Stomach smooth muscle (tissue), 2 donors: ENCODE measurements around the gene TOMM6.

Experiments used
- H3K27ac ChIP-seq: one replicate; pipeline ENCODE4 v1.7.0; 2013; ENCODE audit warnings: mild to moderate bottlenecking, low read length, inconsistent platforms
- H3K27me3 ChIP-seq, 2 donors: one replicate each; pipeline ENCODE4 v1.7.0; 2013; ENCODE audit warnings: low read length in 2 of 2; ENCODE audit not compliant: insufficient read depth in 2 of 2, control insufficient read depth in 1 of 2
- H3K36me3 ChIP-seq, 2 donors: one replicate each; pipeline ENCODE4 v1.7.0; 2013; ENCODE audit warnings: low read length in 2 of 2; ENCODE audit not compliant: control insufficient read depth in 2 of 2, insufficient read depth in 2 of 2
- H3K4me1 ChIP-seq: one replicate; pipeline ENCODE4 v1.7.0; 2013; ENCODE audit warnings: low read length; ENCODE audit not compliant: control insufficient read depth, insufficient read depth
- H3K4me3 ChIP-seq, 2 donors: one replicate each; pipeline ENCODE4 v1.7.0; 2013; ENCODE audit warnings: low read length in 2 of 2
- H3K9ac ChIP-seq, 2 donors: one replicate each; pipeline ENCODE4 v1.7.0; 2013; ENCODE audit warnings: low read length in 2 of 2, mild to moderate bottlenecking in 1 of 2
- H3K9me3 ChIP-seq, 2 donors: one replicate each; pipeline ENCODE4 v1.7.0; 2013; ENCODE audit warnings: low read length in 2 of 2; ENCODE audit not compliant: control insufficient read depth in 2 of 2
- donor health status: healthy.
- donor health status: Pancreatic carcinoma.

The TOMM6 gene

DNA sequence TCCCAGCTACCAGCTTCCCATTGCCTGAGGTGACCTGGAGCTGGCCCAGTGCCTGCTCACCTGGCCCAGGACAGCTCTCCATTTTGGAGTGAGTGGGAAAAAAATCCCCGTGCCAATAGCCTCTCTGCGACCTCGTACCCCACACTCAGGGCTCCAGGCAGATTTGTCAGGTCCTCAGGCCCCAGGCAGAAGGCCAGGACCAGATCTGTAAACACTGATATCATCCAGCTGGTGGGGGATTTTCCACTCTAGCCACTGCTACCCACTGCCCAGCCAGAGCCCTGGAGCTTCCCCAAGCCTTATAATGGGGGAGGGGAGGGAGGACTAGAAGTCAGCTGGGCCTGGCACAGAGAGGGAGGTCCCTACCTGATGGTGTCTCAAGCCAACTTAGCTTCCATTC is 39.0 kb upstream of the TOMM6 start:
- H3K9ac ChIP-seq, result no peak overlapping the region
- no peaks in the 10 kb centered on the region for H3K27me3 ChIP-seq
- no peaks in the 10 kb centered on the region for H3K36me3 ChIP-seq
- no peaks in the 10 kb centered on the region for H3K9me3 ChIP-seq
- H3K4me3 ChIP-seq, result no peak overlapping the region
- no peak overlapping the region for H3K27ac ChIP-seq
- H3K4me1 ChIP-seq, result no peaks in the 10 kb centered on the region

DNA sequence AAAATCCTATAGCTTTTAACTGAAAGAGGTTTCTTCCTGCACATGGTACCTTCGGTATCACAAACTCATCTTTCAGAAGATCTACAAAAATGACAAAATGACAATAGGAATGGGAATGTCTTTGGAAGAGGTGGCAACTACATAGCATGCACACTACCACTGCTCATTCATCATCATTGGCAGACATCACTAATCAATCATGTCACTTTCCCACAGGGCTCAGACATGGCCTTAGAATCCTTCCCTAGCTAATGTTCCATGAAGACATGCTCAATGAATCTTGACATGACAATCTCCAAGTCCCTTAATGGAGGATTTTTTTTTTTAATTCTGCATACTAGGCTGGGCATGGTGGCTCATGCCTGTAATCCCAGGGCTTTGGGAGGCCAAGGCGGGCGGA is 37.1 kb upstream of the TOMM6 start:
- H3K36me3 ChIP-seq, result no peaks in the 10 kb centered on the region
- H3K27me3 ChIP-seq, result no peaks in the 10 kb centered on the region
- H3K4me3 ChIP-seq, result no peak overlapping the region
- no peaks in the 10 kb centered on the region for H3K9me3 ChIP-seq
- H3K4me1 ChIP-seq, result no peaks in the 10 kb centered on the region
- no peak overlapping the region for H3K9ac ChIP-seq
- H3K27ac ChIP-seq, result no peak overlapping the region

DNA sequence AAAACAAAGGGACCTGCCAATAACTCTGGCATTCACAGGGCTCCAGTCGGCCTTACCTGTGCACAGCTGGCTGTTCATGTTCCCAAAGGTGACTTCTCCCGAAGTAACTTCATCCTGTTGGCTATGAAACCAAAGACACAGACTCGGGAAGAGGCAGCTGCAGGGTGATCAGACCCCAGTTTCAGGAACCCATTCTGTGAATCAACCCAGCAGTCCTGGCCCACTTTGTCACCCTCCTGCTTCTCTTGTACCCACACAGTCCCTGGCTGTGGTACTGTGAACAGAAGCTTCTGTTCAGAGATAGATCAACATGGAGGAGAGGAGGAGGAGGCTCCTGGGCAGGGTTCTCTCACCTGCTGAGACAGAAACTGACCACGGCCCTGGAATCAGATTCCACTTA is 31.6 kb upstream of the TOMM6 start:
- no peak overlapping the region for H3K27ac ChIP-seq
- H3K4me1 ChIP-seq, result no peaks in the 10 kb centered on the region
- H3K36me3 ChIP-seq, result no peaks in the 10 kb centered on the region
- no peaks in the 10 kb centered on the region for H3K9me3 ChIP-seq
- H3K27me3 ChIP-seq, result no peaks in the 10 kb centered on the region
- H3K4me3 ChIP-seq, result no peak overlapping the region
- no peak overlapping the region for H3K9ac ChIP-seq

DNA sequence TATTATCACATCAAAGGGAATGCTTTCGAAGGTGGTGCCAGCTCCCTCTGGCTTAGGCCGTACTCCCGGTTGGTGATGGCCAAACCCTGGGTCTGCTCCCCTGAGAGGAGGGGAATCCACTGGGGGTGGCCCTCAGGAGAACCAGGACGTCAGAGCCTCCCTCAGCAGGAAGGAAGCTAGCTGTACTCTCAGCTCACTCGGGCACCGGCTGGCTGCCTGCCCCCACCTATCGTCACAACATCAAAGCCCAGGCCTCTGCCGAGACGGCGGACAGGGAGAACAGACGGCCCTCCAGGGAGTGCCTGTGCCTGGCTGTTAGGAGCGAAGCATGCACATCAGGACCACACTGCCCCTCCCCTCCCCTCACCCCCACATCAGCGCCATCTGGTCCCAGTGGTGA is 31.1 kb upstream of the TOMM6 start:
- Histone ChIP-seq H3K4me3 (no peak overlapping the region), H3K4me1 (no peaks in the 10 kb centered on the region), H3K27ac (no peak overlapping the region), H3K9ac (no peak overlapping the region), H3K36me3 (no peaks in the 10 kb centered on the region), H3K9me3 (no peaks in the 10 kb centered on the region), H3K27me3 (no peaks in the 10 kb centered on the region)

DNA sequence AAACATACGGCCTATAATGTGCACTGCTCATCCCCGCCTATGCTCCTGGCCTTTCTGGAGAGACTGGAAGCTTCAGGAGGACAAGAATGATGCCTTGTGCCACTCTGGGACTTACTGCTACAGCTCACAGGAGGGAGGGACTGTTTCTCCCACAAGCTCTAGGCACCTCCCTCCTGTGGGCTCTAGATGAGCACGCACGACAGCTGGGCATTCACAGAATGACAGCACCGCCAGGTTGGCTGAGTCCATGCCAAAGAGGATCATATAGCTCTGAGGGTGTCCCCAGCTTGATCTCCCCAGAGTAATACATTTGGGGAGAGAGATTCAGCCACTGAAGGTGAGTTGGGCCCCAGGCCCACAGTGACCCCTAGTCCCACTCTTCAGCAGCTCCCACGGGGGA is 30.2 kb upstream of the TOMM6 start:
- Histone ChIP-seq H3K9ac (no peak overlapping the region), H3K4me3 (no peak overlapping the region), H3K27ac (no peak overlapping the region), H3K9me3 (no peaks in the 10 kb centered on the region), H3K36me3 (no peaks in the 10 kb centered on the region), H3K4me1 (no peaks in the 10 kb centered on the region), H3K27me3 (no peaks in the 10 kb centered on the region)

DNA sequence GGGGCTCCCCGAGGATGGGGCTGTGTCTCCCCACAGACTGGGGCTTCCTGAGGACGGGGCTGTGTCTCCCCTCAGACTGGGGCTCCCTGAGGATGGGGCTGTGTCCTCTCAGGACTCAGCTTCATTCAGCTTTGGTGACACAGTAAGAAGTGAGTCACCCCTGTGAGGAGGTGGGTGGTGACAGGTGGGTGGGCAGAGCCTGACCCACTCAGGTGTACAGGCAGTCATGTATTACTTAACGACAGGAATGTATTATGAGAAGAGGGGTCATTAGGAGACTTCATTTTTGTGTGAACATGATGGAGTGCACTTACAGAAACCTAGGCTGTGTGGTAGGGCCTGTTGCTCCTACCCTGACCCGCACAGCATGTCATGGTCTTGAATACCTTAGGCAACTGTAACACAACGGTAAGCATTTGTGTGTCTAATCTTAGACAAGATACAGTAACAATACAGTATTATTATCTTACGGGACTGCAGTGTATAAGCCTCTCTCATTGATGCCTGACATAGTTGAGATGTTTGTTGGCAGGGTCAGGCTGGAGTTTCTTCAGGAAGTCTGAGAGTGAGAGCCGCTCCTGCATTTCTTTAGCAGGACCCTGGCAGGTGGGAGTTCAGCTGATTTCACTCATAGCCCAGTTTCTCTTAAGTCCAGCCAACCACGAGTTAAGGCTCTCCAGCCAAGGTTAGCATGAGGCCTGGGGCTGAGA is 29.4 kb upstream of the TOMM6 start:
- H3K36me3 ChIP-seq, result no peaks in the 10 kb centered on the region
- H3K4me1 ChIP-seq, result no peaks in the 10 kb centered on the region
- H3K27me3 ChIP-seq, result no peaks in the 10 kb centered on the region
- H3K4me3 ChIP-seq, result no peak overlapping the region
- H3K9me3 ChIP-seq, result no peaks in the 10 kb centered on the region
- H3K27ac ChIP-seq, result no peak overlapping the region
- H3K9ac ChIP-seq, result no peak overlapping the region

DNA sequence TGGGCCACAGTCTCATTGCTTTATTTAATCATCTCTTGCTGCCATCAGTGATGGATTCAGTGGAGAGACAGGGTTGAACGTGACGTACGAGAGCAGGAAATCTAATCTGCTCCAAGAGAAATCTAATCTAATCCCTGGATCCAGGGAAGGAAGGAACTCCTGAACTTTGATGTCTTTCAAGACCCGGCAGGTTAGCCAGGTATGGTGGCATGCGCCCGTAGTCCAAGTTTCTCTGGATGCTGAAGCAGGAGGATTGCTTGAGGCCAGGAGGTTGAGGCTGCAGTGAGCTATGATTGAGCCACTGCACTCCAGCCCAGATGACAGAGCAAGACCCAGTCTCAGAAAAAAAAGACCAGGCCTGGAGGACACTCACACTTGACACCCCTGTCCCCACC is 28.9 kb upstream of the TOMM6 start:
- no peak overlapping the region for H3K4me3 ChIP-seq
- H3K27ac ChIP-seq, result no peak overlapping the region
- no peaks in the 10 kb centered on the region for H3K4me1 ChIP-seq
- no peaks in the 10 kb centered on the region for H3K36me3 ChIP-seq
- H3K9me3 ChIP-seq, result no peaks in the 10 kb centered on the region
- no peak overlapping the region for H3K9ac ChIP-seq
- no peaks in the 10 kb centered on the region for H3K27me3 ChIP-seq

DNA sequence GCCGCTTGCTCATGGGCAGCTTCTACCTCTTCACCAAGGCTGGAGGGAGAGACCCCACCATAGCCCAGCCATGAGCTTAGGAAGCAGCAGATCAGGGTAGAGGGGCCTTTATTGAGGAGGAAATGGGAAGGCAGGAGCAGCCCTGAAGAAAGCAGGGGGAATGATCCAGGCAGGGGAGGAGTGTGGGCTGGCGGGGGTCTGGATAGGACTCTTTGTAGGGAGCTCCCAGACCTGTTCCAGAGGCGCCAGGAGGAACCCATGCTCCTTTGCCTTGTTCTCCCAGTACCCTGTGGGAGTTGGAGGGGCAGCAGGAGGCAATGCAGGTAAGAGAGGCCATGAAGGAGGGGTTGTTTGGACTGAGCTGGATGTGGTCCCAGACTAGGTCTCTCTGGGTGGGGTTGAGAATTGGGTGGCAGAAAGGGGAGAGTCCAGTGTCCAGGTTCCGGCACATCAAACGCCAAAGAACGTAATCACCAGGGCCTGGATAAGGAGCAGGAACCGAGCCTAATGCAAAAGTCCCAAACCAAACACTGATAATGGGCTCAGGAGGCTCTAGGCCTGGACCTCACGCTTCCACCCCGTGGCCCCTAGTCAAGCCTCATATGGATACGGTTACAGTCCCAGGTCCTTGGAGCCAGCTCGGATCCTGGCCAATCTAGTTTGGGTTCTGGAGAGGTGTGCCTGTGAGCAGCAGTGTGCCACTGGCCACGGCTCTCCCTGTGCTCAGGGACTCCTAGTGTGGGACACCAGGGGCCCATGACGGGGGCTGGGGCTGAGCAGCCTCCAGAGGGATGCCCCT is 28.2 kb upstream of the TOMM6 start:
- Histone ChIP-seq H3K27me3 (no peaks in the 10 kb centered on the region), H3K4me1 (no peaks in the 10 kb centered on the region), H3K36me3 (no peaks in the 10 kb centered on the region), H3K9me3 (no peaks in the 10 kb centered on the region), H3K27ac (no peak overlapping the region), H3K9ac (no peak overlapping the region), H3K4me3 (no peak overlapping the region)

DNA sequence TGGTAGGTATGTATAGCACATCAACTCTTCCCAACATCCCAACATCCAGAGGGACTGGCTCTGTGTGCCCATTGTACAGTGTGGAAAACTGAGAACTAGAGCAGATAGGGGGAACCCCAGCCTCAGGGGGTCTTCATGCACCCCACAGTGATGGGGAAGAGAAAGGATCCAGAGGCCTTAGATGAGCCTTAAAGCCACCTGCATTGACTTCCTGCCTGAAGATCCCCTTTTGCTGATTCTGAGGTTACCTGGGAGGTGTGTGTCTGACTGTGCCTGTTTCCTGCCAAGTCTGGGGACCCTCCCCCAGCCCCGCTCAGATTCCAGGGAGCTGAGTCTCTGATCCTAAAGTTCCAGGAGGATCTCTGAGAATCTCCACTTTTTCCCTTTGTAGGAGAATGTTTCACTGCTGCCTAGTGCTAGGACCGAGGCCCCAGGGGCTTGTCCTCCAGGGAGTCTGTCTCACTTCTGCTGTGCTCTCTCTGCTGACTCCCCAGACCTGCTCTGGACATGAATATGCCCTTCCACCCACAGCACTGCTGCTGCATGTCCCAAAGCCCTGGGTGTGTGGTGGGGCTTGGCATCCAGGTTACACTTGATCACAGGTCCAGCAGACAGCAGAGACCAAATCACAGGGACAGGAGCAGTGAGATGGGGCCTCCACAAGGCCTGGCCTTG is 27.5 kb upstream of the TOMM6 start:
- no peak overlapping the region for H3K4me3 ChIP-seq
- H3K27ac ChIP-seq, result no peak overlapping the region
- no peaks in the 10 kb centered on the region for H3K9me3 ChIP-seq
- no peaks in the 10 kb centered on the region for H3K27me3 ChIP-seq
- no peaks in the 10 kb centered on the region for H3K4me1 ChIP-seq
- no peak overlapping the region for H3K9ac ChIP-seq
- no peaks in the 10 kb centered on the region for H3K36me3 ChIP-seq

DNA sequence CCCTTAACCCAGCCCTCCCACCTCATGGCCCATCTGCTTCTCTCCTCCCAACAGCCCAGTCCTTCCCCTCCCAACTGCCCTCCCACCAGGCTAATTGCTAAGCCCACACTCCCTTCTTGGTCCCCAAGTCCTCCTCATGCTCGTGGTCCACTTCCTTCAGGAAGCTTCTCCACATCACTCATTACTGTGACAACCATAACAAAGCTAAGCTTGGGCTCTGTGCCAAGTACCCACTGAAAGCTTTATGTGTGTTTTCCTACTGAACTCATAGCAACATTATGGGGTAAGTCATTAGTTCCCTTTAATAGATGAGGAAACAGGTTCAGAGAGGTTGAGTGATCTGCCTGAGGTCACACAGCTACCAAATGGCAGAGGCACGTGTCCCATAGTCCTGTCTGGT is 24.0 kb upstream of the TOMM6 start:
- no peak overlapping the region for H3K27ac ChIP-seq

More for the DNA sequence above, 24.0 kb upstream of the TOMM6 start:
- H3K27me3 ChIP-seq, result no peaks in the 10 kb centered on the region
- peaks cover 12% of the 10 kb centered on the region for H3K4me1 ChIP-seq
- H3K9ac ChIP-seq, result no peak overlapping the region
- no peaks in the 10 kb centered on the region for H3K9me3 ChIP-seq
- no peaks in the 10 kb centered on the region for H3K36me3 ChIP-seq
- no peak overlapping the region for H3K4me3 ChIP-seq
